Mucosa of descending colon (tissue), 3 donors: ENCODE data around the gene DGCR8. TPM values are rescaled to one million over a fixed set of nuclear protein-coding genes. Genes with fewer than 3 reads are reported as not detected.

Experiments
- ATAC-seq: fragments of 200-7000 bp; cut with Tn5 transposase; one replicate; pipeline ENCODE4 v1.9.1; 2020; ENCODE audit warnings: mild to moderate bottlenecking, moderate library complexity
- DNase-seq, 3 donors: peaks; one replicate each; pipeline ENCODE4 v3.0.0-alpha.2; 2020
- H3K36me3 ChIP-seq: fragments of 200-600 bp; one replicate; pipeline ENCODE4 v1.8.0; 2021; ENCODE audit warnings: low read depth, mild to moderate bottlenecking
- H3K4me1 ChIP-seq: fragments of 200-600 bp; one replicate; pipeline ENCODE4 v1.8.0; 2021; ENCODE audit warnings: low read depth, mild to moderate bottlenecking
- H3K4me3 ChIP-seq: fragments of 200-600 bp; one replicate; pipeline ENCODE4 v1.8.0; 2021; ENCODE audit warnings: mild to moderate bottlenecking
- H3K9me3 ChIP-seq: fragments of 200-600 bp; one replicate; pipeline ENCODE4 v1.8.0; 2021; ENCODE audit warnings: mild to moderate bottlenecking
- CTCF ChIP-seq: fragments of 200-600 bp; IDR thresholded peaks from one replicate; pipeline ENCODE4 v1.8.0; 2022; ENCODE audit warnings: antibody characterized with exemption, mild to moderate bottlenecking
- intact Hi-C, 2 donors: fragments of 100-400 bp; cut with DNase I in 1 of 2; cut with micrococcal nuclease in 1 of 2; formaldehyde crosslinking; loops; one replicate each; pipeline versions ENCODE4 v1.11.0 to v1.11.1; 2022; cut with DNase I, micrococcal nuclease
- total RNA-seq, 3 donors: library from RNA; stranded (reverse); fragmentation: NEBNext Ultra II Directional in 2 of 3; extraction: Animal tissue kit (Norgen Biotek cat#: 25700) in 2 of 3; gene quantifications; one replicate each; pipeline versions ENCODE4 v1.2.1 to v1.2.4, GENCODE V29; 2021 to 2023
- donor health status: DM: no; HTN: no; CAD: no; lungs with moderate emphysema.
- donor health status: DM: no; HTN: no; CAD: no.
- donor health status: DM: no; HTN: yes; CAD: no.

The DGCR8 gene
- total RNA-seq, 3 donors from 2014 or later, result 39.0 to 48.8 (median 48.4) TPM

- Histone ChIP-seq H3K36me3 (peaks cover 25% of the 10 kb centered on the region), H3K4me1 (peaks cover 3% of the 10 kb centered on the region), H3K9me3 (no peaks in the 10 kb centered on the region), H3K4me3 (no peak overlapping the region)
- ATAC-seq, result no peak
- no peak for TF ChIP-seq CTCF
- DNase-seq, result peak in 2 of 3 donors; percentile 8 to 39
- intact Hi-C loops, result no loop called here
Observed at GRCh38 chr22:20089226-20089976, 9.4 kb downstream of the DGCR8 start.

- Histone ChIP-seq H3K36me3 (peaks cover 25% of the 10 kb centered on the region), H3K9me3 (no peaks in the 10 kb centered on the region), H3K4me3 (no peak overlapping the region), H3K4me1 (no peaks in the 10 kb centered on the region)
- intact Hi-C loops, result no loop called here
- ATAC-seq (no peak), DNase-seq (peak in 2 of 3 donors; percentile 7 to 36)
- no peak for TF ChIP-seq CTCF
Observed at GRCh38 chr22:20089977-20090729, 10.1 kb downstream of the DGCR8 start.

DNA sequence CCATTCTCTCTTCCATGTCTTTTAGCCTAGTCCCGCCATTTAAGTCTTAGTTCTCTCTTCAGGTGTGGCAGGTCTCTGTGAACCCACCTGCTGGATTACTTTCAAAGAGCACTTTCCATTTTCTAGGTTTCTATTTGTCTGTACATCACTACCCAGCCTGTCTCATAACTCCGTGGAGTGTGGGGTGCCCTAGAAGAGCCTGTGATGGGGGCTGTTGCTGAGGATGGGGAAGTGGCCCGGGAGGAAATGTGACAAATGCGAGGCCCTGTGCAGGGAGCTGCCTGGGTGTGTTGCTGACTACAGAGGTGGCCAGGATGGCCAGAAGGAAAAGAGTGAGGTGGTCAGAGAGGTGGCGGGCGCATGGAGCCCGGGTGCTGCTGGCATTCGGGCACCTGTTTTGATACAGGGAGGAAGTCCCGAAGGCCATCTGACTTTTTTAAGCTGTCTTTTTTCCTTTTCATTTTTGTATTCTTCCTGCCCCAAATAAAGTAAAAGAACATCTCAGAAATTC is 10.7 kb downstream of the DGCR8 start:
- Histone ChIP-seq H3K4me1 (no peaks in the 10 kb centered on the region), H3K36me3 (peaks cover 25% of the 10 kb centered on the region), H3K9me3 (no peaks in the 10 kb centered on the region), H3K4me3 (no peak overlapping the region)
- peak in 2 of 3 donors; percentile 6 to 33 for DNase-seq
- no peak for TF ChIP-seq CTCF
- intact Hi-C loops, result no loop called here
- no peak for ATAC-seq

DNA sequence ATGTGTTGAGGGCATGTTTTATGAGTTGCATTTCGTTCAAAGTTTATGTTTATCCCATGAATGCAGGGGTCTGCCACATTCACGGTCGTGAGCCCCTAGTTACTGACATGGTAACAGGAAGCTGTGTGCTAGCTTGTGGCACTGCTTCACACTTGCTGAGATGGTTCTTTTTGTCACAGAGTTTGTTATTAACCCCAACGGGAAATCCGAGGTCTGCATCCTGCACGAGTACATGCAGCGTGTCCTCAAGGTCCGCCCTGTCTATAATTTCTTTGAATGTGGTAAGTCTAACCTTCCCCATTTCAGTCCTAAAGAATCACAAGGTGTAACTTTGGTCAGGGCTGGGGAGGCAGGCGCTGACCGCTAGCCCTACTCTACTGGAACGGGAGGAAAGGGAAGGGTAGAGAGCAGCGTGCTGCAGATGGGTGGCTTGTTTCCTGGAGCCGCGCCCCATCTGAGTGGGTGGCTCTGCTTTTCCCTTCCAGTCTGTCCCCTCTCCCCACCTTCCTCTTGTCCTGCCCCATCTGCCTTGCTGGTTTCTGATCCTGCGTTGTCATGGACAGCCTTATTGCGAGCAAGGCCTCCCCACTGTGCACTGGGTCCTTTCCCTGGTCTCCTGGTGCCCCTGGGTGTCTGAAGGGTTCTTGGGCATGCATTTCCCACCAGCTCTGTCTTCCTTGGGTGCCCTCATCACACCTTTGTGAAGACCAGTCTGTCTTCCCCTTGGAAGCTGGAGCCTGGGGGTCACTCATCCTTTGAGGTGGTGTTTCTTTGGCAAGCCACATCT is 11.8 kb downstream of the DGCR8 start:
- H3K9me3 ChIP-seq, result no peaks in the 10 kb centered on the region
- DNase-seq (peak in 2 of 3 donors; percentile 11 to 20), ATAC-seq (peak; percentile 6)
- no peak overlapping the region for H3K4me3 ChIP-seq
- intact Hi-C loops, result no loop called here
- peaks cover 25% of the 10 kb centered on the region for H3K36me3 ChIP-seq
- H3K4me1 ChIP-seq, result no peaks in the 10 kb centered on the region
- no peak for TF ChIP-seq CTCF

DNA sequence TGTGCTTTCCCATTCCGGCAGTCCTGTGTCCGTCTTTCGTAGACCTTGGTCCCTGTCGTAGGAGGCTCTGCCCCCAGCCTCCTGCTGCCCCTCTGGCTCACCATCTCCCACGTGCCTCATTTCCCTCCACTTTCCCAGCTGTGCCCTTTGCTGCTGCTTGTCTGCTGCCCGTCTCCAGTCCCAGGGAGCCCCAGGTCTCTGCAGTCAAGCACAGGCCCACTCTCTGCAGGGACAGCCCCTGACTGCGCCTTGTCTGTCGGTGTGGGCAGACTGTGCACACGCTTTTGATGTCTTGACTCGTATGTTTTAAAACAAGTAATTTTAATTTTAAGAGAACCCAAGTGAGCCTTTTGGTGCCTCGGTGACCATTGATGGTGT is 12.4 kb downstream of the DGCR8 start:
- intact Hi-C loops, result no loop called here

More for the DNA sequence above, 12.4 kb downstream of the DGCR8 start:
- Histone ChIP-seq H3K9me3 (no peaks in the 10 kb centered on the region), H3K4me3 (no peak overlapping the region), H3K36me3 (peaks cover 25% of the 10 kb centered on the region), H3K4me1 (no peaks in the 10 kb centered on the region)
- ATAC-seq (no peak), DNase-seq (peak in 2 of 3 donors; percentile 7 to 17)
- no peak for TF ChIP-seq CTCF
